Measurements from ENCODE around the gene PLA2G6. TPM values are rescaled to one million over a fixed set of nuclear protein-coding genes. Genes with fewer than 3 reads are reported as not detected.

Gene PLA2G6
- total RNA-seq, 1 experiment from 2014 or later: 36.0 TPM

DNA sequence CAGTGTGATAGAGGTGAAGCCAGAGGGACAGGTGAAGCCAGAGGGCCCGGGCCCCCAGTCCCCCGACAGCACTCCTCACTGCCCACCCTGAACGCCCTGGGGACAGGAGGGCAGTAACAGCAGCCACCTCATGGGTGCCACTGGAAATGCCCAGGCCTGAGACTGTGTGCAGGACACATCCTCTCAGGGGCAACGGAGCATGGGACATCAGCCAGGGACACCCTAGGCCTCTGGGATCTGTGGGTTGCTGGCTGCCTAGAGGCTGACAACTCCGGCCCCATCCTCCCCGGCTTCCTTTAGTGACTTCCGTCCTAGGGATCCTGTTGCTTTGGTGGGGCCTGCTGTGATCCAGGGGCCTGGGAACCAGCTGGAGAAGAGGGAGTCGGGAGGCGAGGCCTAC, 53.8 kb downstream of the PLA2G6 start:
- BruUV-seq (replicated peaks): no TSS peak
- no peaks in the 10 kb centered on the region for H3K9me3 ChIP-seq (ENCODE audit: control insufficient read depth in 1 of 2, insufficient read depth in 1 of 2, low read depth in 1 of 2, low read length in 2 of 2)
- H3K27ac ChIP-seq (ENCODE audit: low read depth, low read length): no peak overlapping the region
- no peak overlapping the region for H3K9ac ChIP-seq (ENCODE audit: low read length)
- ATAC-seq: no peak
- H3K4me2 ChIP-seq (ENCODE audit: low read length): no peak overlapping the region
- no peaks in the 10 kb centered on the region for H3K36me3 ChIP-seq (ENCODE audit: control insufficient read depth in 1 of 2, insufficient read depth in 2 of 2, low read length in 2 of 2)
- no peak overlapping the region for H2AFZ ChIP-seq (ENCODE audit: low read depth, low read length, poor library complexity, severe bottlenecking)
- POLR2A ChIA-PET: no interaction called here
- no peaks in the 10 kb centered on the region for H4K20me1 ChIP-seq (ENCODE audit: insufficient read depth)
- intact Hi-C loops (cut with micrococcal nuclease): no loop called here
- no peaks in the 10 kb centered on the region for H3K9me2 ChIP-seq (ENCODE audit: insufficient read depth)
- no peaks in the 10 kb centered on the region for H3K27me3 ChIP-seq (ENCODE audit: insufficient read depth, low read length)
- RAD21 ChIA-PET (ENCODE audit: low non-redundant PET in 1 of 2, low total read pairs in 2 of 2, uncharacterized antibody in 2 of 2, unreplicated experiment in 2 of 2): no interaction called here
- peaks cover 5 to 9% of the 10 kb centered on the region in 2 experiments; a peak in 3 of 4 replicates for H3K4me1 ChIP-seq (ENCODE audit: control insufficient read depth in 1 of 2, insufficient read depth in 2 of 2, low read length in 2 of 2)
- CTCF ChIA-PET: no interaction called here
- DNase-seq (ENCODE audit: low read depth, low spot score): no peak
- H3K4me3 ChIP-seq (replicated peaks in 1 of 2; ENCODE audit: low read depth in 1 of 2, low read length in 2 of 2): no peak overlapping the region
- TF ChIP-seq YY1 (IDR thresholded peaks at IDR 0.05; ENCODE audit: extremely low read depth, insufficient replicate concordance, low read depth, low read length): no peak
- TF ChIP-seq, protein P1, sequence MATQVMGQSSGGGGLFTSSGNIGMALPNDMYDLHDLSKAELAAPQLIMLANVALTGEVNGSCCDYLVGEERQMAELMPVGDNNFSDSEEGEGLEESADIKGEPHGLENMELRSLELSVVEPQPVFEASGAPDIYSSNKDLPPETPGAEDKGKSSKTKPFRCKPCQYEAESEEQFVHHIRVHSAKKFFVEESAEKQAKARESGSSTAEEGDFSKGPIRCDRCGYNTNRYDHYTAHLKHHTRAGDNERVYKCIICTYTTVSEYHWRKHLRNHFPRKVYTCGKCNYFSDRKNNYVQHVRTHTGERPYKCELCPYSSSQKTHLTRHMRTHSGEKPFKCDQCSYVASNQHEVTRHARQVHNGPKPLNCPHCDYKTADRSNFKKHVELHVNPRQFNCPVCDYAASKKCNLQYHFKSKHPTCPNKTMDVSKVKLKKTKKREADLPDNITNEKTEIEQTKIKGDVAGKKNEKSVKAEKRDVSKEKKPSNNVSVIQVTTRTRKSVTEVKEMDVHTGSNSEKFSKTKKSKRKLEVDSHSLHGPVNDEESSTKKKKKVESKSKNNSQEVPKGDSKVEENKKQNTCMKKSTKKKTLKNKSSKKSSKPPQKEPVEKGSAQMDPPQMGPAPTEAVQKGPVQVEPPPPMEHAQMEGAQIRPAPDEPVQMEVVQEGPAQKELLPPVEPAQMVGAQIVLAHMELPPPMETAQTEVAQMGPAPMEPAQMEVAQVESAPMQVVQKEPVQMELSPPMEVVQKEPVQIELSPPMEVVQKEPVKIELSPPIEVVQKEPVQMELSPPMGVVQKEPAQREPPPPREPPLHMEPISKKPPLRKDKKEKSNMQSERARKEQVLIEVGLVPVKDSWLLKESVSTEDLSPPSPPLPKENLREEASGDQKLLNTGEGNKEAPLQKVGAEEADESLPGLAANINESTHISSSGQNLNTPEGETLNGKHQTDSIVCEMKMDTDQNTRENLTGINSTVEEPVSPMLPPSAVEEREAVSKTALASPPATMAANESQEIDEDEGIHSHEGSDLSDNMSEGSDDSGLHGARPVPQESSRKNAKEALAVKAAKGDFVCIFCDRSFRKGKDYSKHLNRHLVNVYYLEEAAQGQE (IDR thresholded peaks at IDR 0.05; ENCODE audit: low read depth): no peak
- no peak for TF ChIP-seq ZFX (IDR thresholded peaks at IDR 0.05)
- TF ChIP-seq ELF1 (IDR thresholded peaks at IDR 0.05; ENCODE audit: borderline replicate concordance, low read depth): no peak
- TF ChIP-seq JUND (IDR thresholded peaks at IDR 0.05): no peak
- TF ChIP-seq SIN3A (IDR thresholded peaks at IDR 0.05; ENCODE audit: low read depth): no peak
- TF ChIP-seq EGR1 (IDR thresholded peaks at IDR 0.05; ENCODE audit: low read depth): no peak
- TF ChIP-seq POLR2A (IDR thresholded peaks at IDR 0.05; ENCODE audit: borderline replicate concordance, extremely low read depth, insufficient read depth, insufficient read length): no peak
- TF ChIP-seq EZH2phosphoT487 (IDR thresholded peaks at IDR 0.05; ENCODE audit: borderline replicate concordance): no peak
- TF ChIP-seq ZNF274 (IDR thresholded peaks at IDR 0.05; ENCODE audit: low read depth, low read length): no peak
- TF ChIP-seq, protein P2, sequence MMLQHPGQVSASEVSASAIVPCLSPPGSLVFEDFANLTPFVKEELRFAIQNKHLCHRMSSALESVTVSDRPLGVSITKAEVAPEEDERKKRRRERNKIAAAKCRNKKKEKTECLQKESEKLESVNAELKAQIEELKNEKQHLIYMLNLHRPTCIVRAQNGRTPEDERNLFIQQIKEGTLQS (IDR thresholded peaks at IDR 0.05): no peak
- TF ChIP-seq POLR2AphosphoS5 (IDR thresholded peaks at IDR 0.05; ENCODE audit: low read depth, low read length): no peak
- TF ChIP-seq RAD21 (IDR thresholded peaks at IDR 0.05; ENCODE audit: low read depth): no peak
- TF ChIP-seq, protein P3, sequence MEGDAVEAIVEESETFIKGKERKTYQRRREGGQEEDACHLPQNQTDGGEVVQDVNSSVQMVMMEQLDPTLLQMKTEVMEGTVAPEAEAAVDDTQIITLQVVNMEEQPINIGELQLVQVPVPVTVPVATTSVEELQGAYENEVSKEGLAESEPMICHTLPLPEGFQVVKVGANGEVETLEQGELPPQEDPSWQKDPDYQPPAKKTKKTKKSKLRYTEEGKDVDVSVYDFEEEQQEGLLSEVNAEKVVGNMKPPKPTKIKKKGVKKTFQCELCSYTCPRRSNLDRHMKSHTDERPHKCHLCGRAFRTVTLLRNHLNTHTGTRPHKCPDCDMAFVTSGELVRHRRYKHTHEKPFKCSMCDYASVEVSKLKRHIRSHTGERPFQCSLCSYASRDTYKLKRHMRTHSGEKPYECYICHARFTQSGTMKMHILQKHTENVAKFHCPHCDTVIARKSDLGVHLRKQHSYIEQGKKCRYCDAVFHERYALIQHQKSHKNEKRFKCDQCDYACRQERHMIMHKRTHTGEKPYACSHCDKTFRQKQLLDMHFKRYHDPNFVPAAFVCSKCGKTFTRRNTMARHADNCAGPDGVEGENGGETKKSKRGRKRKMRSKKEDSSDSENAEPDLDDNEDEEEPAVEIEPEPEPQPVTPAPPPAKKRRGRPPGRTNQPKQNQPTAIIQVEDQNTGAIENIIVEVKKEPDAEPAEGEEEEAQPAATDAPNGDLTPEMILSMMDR (IDR thresholded peaks at IDR 0.05 in 2 of 3, conservative IDR thresholded peaks at IDR 0.05 in 1 of 3; ENCODE audit: borderline replicate concordance in 1 of 3, insufficient read depth in 1 of 3, low read depth in 2 of 3, low read length in 2 of 3): no peak
- TF ChIP-seq SRF (IDR thresholded peaks at IDR 0.05; ENCODE audit: low read depth): no peak
- TF ChIP-seq EZH2 (IDR thresholded peaks at IDR 0.05): no peak
- H3K79me2 ChIP-seq (ENCODE audit: insufficient read depth, low read length): no peaks in the 10 kb centered on the region
